Ishikawa (cell line): ENCODE data around the gene KRT85.

Source experiments
- EGR1 ChIP-seq: IDR thresholded peaks from 2 replicates; pipeline ENCODE4 v1.6.1; 2012
- TCF12 ChIP-seq: IDR thresholded peaks from 2 replicates; pipeline ENCODE4 v1.6.1; 2012; ENCODE audit warnings: low read depth

- TF ChIP-seq EGR1 (no peak), TCF12 (no peak)
These were observed 24.3 kb upstream of the KRT85 start for GRCh38 chr12:52391618-52392002.
